ENCODE data around the gene GARRE1. TPM values are rescaled to one million over a fixed set of nuclear protein-coding genes. Genes with fewer than 3 reads are reported as not detected.
"Not testable (repeated sequence)": the region's sequence is repeated elsewhere in the genome, so short reads cannot be mapped to it uniquely, and the experiment has no call there.

Gene GARRE1
- total and polyA plus RNA-seq, 2 of the 4 experiments (the other 2 are of a cell fraction) = 13.8 to 16.9 TPM

DNA sequence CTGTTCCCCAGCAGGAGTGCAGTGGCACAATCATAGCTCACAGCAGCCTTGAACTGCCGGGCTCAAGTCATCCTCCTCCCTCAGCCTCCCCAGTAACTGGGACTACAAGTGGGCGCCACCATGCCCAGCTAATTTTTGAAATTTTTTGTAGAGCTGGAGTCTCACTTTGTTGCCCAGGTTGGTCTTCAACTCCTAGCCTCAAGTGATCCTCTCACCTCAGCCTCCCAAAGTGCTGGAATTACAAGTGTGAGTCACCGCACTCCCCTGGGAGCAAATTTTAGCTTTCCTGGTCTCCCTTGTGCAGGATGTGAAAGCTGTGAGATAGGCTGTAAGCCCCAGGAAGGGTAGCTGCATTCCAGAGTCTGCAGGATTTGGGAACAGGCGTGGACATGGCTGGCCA, 5.4 kb upstream of the GARRE1 start:
- no peaks in the 10 kb centered on the region; the same call in 1 of the 2 replicates for H3K4me1 ChIP-seq (ENCODE audit: control insufficient read depth, insufficient read depth, low read length)
- no peaks in the 10 kb centered on the region for H3K36me3 ChIP-seq (ENCODE audit: control insufficient read depth, insufficient read depth, low read length)
- H3K9ac ChIP-seq (ENCODE audit: low read depth, low read length) = no peak overlapping the region
- no peak overlapping the region for H2BK5ac ChIP-seq (ENCODE audit: low read depth, low read length, poor library complexity, severe bottlenecking)
- ChIA-PET POLR2A (ENCODE audit: unreplicated experiment) (interaction anchor here (0.6 kb wide), 1 partner anchor 91 kb away, joined by 5 read pairs; no protein-coding TSS in a partner anchor), CTCF (interaction anchor here (1.0 kb wide), 1 partner anchor 12 kb away, joined by 3 read pairs; no protein-coding TSS in a partner anchor)
- no peak overlapping the region for H3K27ac ChIP-seq (ENCODE audit: insufficient read depth, low read length)
- no peaks in the 10 kb centered on the region for H3K9me3 ChIP-seq (ENCODE audit: control insufficient read depth, insufficient read depth, low read length)
- H2AFZ ChIP-seq (replicated peaks; ENCODE audit: low read length, poor library complexity) = no peak overlapping the region
- H2BK20ac ChIP-seq (ENCODE audit: low read depth, low read length) = no peak overlapping the region
- H4K91ac ChIP-seq (ENCODE audit: insufficient read depth, low read depth, low read length) = no peak overlapping the region
- no peak for ATAC-seq (ENCODE audit: low read depth)
- H3K18ac ChIP-seq (ENCODE audit: low read depth, low read length) = no peak overlapping the region
- dilution Hi-C loops (cut with HindIII; ENCODE audit: low sequenced_read_pairs, unreplicated experiment) (no loop called here), in situ Hi-C loops (cut with MboI; ENCODE audit: low sequenced_read_pairs) (no loop called here), intact Hi-C loops (cut with micrococcal nuclease) (no loop called here)
- no peaks in the 10 kb centered on the region for H3K27me3 ChIP-seq (ENCODE audit: control insufficient read depth, insufficient read depth, low read length)
- H2BK120ac ChIP-seq (ENCODE audit: low read depth, low read length) = no peak overlapping the region
- BruUV-seq (replicated peaks) = no TSS peak
- no peak overlapping the region for H2BK15ac ChIP-seq (ENCODE audit: low read depth, low read length)
- no peak overlapping the region for H3K4ac ChIP-seq (ENCODE audit: low read depth, low read length)
- peaks cover 13% of the 10 kb centered on the region for H3K9me1 ChIP-seq (ENCODE audit: insufficient read depth, low read length)
- H3K56ac ChIP-seq (ENCODE audit: extremely low read depth, insufficient read depth, low read length) = no peak overlapping the region
- no peak overlapping the region for H3K4me3 ChIP-seq (ENCODE audit: insufficient read depth, low read depth, low read length)
- H4K8ac ChIP-seq (ENCODE audit: low read depth in 2 of 2, low read length in 2 of 2) = no peak overlapping the region
- no peak overlapping the region for H2AK9ac ChIP-seq (replicated peaks; ENCODE audit: low read depth, low read length, poor library complexity)
- no peak overlapping the region for H3K14ac ChIP-seq (replicated peaks; ENCODE audit: low read depth, low read length)
- no peak overlapping the region for H3K4me2 ChIP-seq (ENCODE audit: low read depth, low read length)
- no peak overlapping the region for H4K5ac ChIP-seq (ENCODE audit: low read depth, low read length)
- TF ChIP-seq CHD1 (IDR thresholded peaks at IDR 0.05; ENCODE audit: low read depth, low read length) (no peak), RAD21 (IDR thresholded peaks at IDR 0.05; ENCODE audit: low read length) (no peak), BHLHE40 (IDR thresholded peaks at IDR 0.05; ENCODE audit: low read depth, low read length) (no peak), RCOR1 (IDR thresholded peaks at IDR 0.05; ENCODE audit: insufficient replicate concordance, low read length) (no peak), CEBPB (IDR thresholded peaks at IDR 0.05; ENCODE audit: low read depth, low read length) (no peak)
- TF ChIP-seq, protein P1, sequence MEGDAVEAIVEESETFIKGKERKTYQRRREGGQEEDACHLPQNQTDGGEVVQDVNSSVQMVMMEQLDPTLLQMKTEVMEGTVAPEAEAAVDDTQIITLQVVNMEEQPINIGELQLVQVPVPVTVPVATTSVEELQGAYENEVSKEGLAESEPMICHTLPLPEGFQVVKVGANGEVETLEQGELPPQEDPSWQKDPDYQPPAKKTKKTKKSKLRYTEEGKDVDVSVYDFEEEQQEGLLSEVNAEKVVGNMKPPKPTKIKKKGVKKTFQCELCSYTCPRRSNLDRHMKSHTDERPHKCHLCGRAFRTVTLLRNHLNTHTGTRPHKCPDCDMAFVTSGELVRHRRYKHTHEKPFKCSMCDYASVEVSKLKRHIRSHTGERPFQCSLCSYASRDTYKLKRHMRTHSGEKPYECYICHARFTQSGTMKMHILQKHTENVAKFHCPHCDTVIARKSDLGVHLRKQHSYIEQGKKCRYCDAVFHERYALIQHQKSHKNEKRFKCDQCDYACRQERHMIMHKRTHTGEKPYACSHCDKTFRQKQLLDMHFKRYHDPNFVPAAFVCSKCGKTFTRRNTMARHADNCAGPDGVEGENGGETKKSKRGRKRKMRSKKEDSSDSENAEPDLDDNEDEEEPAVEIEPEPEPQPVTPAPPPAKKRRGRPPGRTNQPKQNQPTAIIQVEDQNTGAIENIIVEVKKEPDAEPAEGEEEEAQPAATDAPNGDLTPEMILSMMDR (conservative IDR thresholded peaks at IDR 0.05; ENCODE audit: low read depth, low read length) = no peak
- 100% methylated on average over 1 of the region's 4 CpGs; no CpG with 5 or more reads in 1 of the 2 experiments for WGBS, 2 experiments (ENCODE audit: extremely low coverage in 2 of 2, insufficient read length in 1 of 2)
- no peak overlapping the region for H2AK5ac ChIP-seq (ENCODE audit: low read depth, low read length)
- H3K79me1 ChIP-seq (ENCODE audit: low read depth in 1 of 2, low read length in 2 of 2) = peaks cover 2 to 8% of the 10 kb centered on the region in 2 experiments; a peak in 2 of 4 replicates
- H3K23ac ChIP-seq (ENCODE audit: low read depth, low read length) = no peak overlapping the region
- no peak for DNase-seq
- H4K20me1 ChIP-seq (ENCODE audit: insufficient read depth, low read length) = no peaks in the 10 kb centered on the region

DNA sequence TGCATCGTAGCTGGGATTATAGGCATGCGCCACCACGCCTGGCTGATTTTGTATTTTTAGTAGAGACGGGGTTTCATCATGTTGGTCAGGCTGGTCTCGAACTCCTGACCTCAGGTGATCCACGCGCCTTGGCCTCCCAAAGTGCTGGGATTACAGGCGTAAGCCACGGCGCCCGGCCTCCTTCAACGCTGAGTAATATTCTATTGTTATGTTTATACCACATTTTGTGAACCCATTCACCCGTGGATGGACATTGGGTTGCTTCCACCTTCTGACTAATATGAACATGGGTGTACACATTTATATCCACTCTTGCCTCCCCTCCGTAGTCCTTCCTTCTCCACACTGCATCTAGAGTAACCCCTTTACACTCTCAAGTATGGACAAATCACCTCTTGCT, 1.2 kb upstream of the GARRE1 start:
- H3K4me2 ChIP-seq (ENCODE audit: low read depth, low read length); H3K9ac ChIP-seq (ENCODE audit: low read depth, low read length); BruUV-seq (replicated peaks); H2BK5ac ChIP-seq (ENCODE audit: low read depth, low read length, poor library complexity, severe bottlenecking); CTCF ChIA-PET; in situ Hi-C loops (cut with MboI; ENCODE audit: low sequenced_read_pairs); H3K4me3 ChIP-seq (ENCODE audit: insufficient read depth, low read depth, low read length); ATAC-seq (ENCODE audit: low read depth); H3K9me1 ChIP-seq (ENCODE audit: insufficient read depth, low read length); H2AFZ ChIP-seq (replicated peaks; ENCODE audit: low read length, poor library complexity); H3K4me1 ChIP-seq (ENCODE audit: control insufficient read depth, insufficient read depth, low read length); H3K27me3 ChIP-seq (ENCODE audit: control insufficient read depth, insufficient read depth, low read length); POLR2A ChIA-PET (ENCODE audit: unreplicated experiment); H3K27ac ChIP-seq (ENCODE audit: insufficient read depth, low read length); H3K14ac ChIP-seq (replicated peaks; ENCODE audit: low read depth, low read length); H2AK9ac ChIP-seq (replicated peaks; ENCODE audit: low read depth, low read length, poor library complexity); H2BK120ac ChIP-seq (ENCODE audit: low read depth, low read length); H3K56ac ChIP-seq (ENCODE audit: extremely low read depth, insufficient read depth, low read length); H3K36me3 ChIP-seq (ENCODE audit: control insufficient read depth, insufficient read depth, low read length); dilution Hi-C loops (cut with HindIII; ENCODE audit: low sequenced_read_pairs, unreplicated experiment); DNase-seq; H4K20me1 ChIP-seq (ENCODE audit: insufficient read depth, low read length); H3K18ac ChIP-seq (ENCODE audit: low read depth, low read length); intact Hi-C loops (cut with micrococcal nuclease); H3K9me3 ChIP-seq (ENCODE audit: control insufficient read depth, insufficient read depth, low read length); H3K23ac ChIP-seq (ENCODE audit: low read depth, low read length): not testable (repeated sequence)
- peak overlapping the region; percentile 22; the same call in 1 of the 2 replicates for H3K4ac ChIP-seq (ENCODE audit: low read depth, low read length)
- H4K8ac ChIP-seq (ENCODE audit: low read depth in 2 of 2, low read length in 2 of 2) = peak overlapping the region in 1 of 2 experiments; percentile 99; a peak in 1 of 4 replicates
- peak overlapping the region; percentile 16; the same call in 1 of the 2 replicates for H4K91ac ChIP-seq (ENCODE audit: insufficient read depth, low read depth, low read length)
- H2BK15ac ChIP-seq (ENCODE audit: low read depth, low read length) = 0 out of 3 replicates have a peak overlapping the region, but pooled peaks have one; percentile 23
- no CpG with 5 or more reads among the region's 14 CpGs for WGBS, 2 experiments (ENCODE audit: extremely low coverage in 2 of 2, insufficient read length in 1 of 2)
- H3K79me1 ChIP-seq (ENCODE audit: low read depth in 1 of 2, low read length in 2 of 2) = peaks cover 4 to 33% of the 10 kb centered on the region in 2 experiments; a peak in 3 of 4 replicates
- H2BK20ac ChIP-seq (ENCODE audit: low read depth, low read length) = peak overlapping the region; percentile 49; the same call in 1 of the 2 replicates
- peak overlapping the region; percentile 13; the same call in 1 of the 2 replicates for H4K5ac ChIP-seq (ENCODE audit: low read depth, low read length)
- H2AK5ac ChIP-seq (ENCODE audit: low read depth, low read length) = peak overlapping the region; percentile 33; the same call in 1 of the 2 replicates

Measured in IMR-90 (cell line).